ENCODE measurements around the gene GRPEL1. TPM values are rescaled to one million over a fixed set of nuclear protein-coding genes. Genes with fewer than 3 reads are reported as not detected.

The GRPEL1 gene
- polyA plus RNA-seq, 2 of the 4 experiments (the other 2 are of a cell fraction): 45.5 to 72.0 TPM

GRCh38 chr4:7108046-7108625, 40.3 kb upstream of the GRPEL1 start:
- no peak overlapping the region for H3K4me2 ChIP-seq
- no peak overlapping the region for H3K27ac ChIP-seq
- no peak for ATAC-seq
- peaks cover 6% of the 10 kb centered on the region for H3K4me1 ChIP-seq
- no peak for FAIRE-seq
- WGBS (ENCODE audit: missing lambda C conversion rate): 84% methylated on average over 23 of the region's 23 CpGs
- no peak overlapping the region for H3K4me3 ChIP-seq
- POLR2A ChIA-PET: no interaction called here
- CTCF ChIA-PET: interaction anchor here (1.8 kb wide), 1 partner anchor 26 kb away, joined by 7 read pairs; no protein-coding TSS in a partner anchor
- DNase-seq (ENCODE audit: low read depth in 1 of 2, low spot score in 1 of 2): no peak
- no peak for TF ChIP-seq ATOH8 (CRISPR knock-in tag; IDR thresholded peaks at IDR 0.05; ENCODE audit: low read depth)
- no peak for TF ChIP-seq EHF (CRISPR knock-in tag; IDR thresholded peaks at IDR 0.05)
- TF ChIP-seq HEYL (CRISPR knock-in tag; IDR thresholded peaks at IDR 0.05): no peak
- no peak for TF ChIP-seq MAFK (IDR thresholded peaks at IDR 0.05; ENCODE audit: partially characterized antibody)
- TF ChIP-seq NFE2L2 (conservative IDR thresholded peaks at IDR 0.05; ENCODE audit: low read length): no peak
- TF ChIP-seq POLR2A (IDR thresholded peaks at IDR 0.05; ENCODE audit: low read length): no peak
- TF ChIP-seq HES2 (IDR thresholded peaks at IDR 0.05): no peak
- no peaks in the 10 kb centered on the region for H3K9me3 ChIP-seq

- FAIRE-seq (no peak), DNase-seq (ENCODE audit: low read depth in 1 of 2, low spot score in 1 of 2) (no peak), ATAC-seq (no peak)
- ChIA-PET CTCF (interaction anchor here (1.8 kb wide), 1 partner anchor 25 kb away, joined by 7 read pairs; no protein-coding TSS in a partner anchor), POLR2A (no interaction called here)
- Histone ChIP-seq H3K4me1 (peaks cover 10% of the 10 kb centered on the region), H3K4me2 (no peak overlapping the region), H3K4me3 (no peak overlapping the region), H3K9me3 (no peaks in the 10 kb centered on the region), H3K27ac (no peak overlapping the region)
- 77% methylated on average over 9 of the region's 11 CpGs for WGBS (ENCODE audit: missing lambda C conversion rate)
- no peak for TF ChIP-seq MAZ (IDR thresholded peaks at IDR 0.05; ENCODE audit: borderline replicate concordance, low read depth, low read length)
- no peak for TF ChIP-seq HMGXB4 (CRISPR knock-in tag; IDR thresholded peaks at IDR 0.05; ENCODE audit: borderline replicate concordance)
- no peak for TF ChIP-seq HES2 (IDR thresholded peaks at IDR 0.05)
Observed at GRCh38 chr4:7107166-7107905, 39.5 kb upstream of the GRPEL1 start.

GRCh38 chr4:7105276-7105675, 37.4 kb upstream of the GRPEL1 start:
- FAIRE-seq (no peak), DNase-seq (ENCODE audit: low read depth in 1 of 2, low spot score in 1 of 2) (no peak), ATAC-seq (no peak)
- Histone ChIP-seq H3K4me2 (no peak overlapping the region), H3K4me3 (no peak overlapping the region), H3K27ac (no peak overlapping the region), H3K4me1 (peaks cover 16% of the 10 kb centered on the region), H3K9me3 (no peaks in the 10 kb centered on the region)
- CTCF ChIA-PET: no interaction called here
- TF ChIP-seq FOSB (CRISPR knock-in tag; IDR thresholded peaks at IDR 0.05) (no peak), HEYL (CRISPR knock-in tag; IDR thresholded peaks at IDR 0.05) (no peak), NPAS2 (CRISPR knock-in tag; IDR thresholded peaks at IDR 0.05; ENCODE audit: borderline replicate concordance) (no peak), NFE2L2 (conservative IDR thresholded peaks at IDR 0.05; ENCODE audit: low read length) (no peak), REST (IDR thresholded peaks at IDR 0.05) (no peak), CEBPB (IDR thresholded peaks at IDR 0.05) (no peak), ATOH8 (CRISPR knock-in tag; IDR thresholded peaks at IDR 0.05; ENCODE audit: low read depth) (no peak), POLR2A (IDR thresholded peaks at IDR 0.05; ENCODE audit: low read length) (no peak), EP300 (IDR thresholded peaks at IDR 0.05) (no peak), CBX8 (IDR thresholded peaks at IDR 0.05) (no peak), HMGXB4 (CRISPR knock-in tag; IDR thresholded peaks at IDR 0.05; ENCODE audit: borderline replicate concordance) (no peak), HDAC2 (IDR thresholded peaks at IDR 0.05) (no peak), HOXB5 (CRISPR knock-in tag; IDR thresholded peaks at IDR 0.05) (no peak)
- WGBS (ENCODE audit: missing lambda C conversion rate): 73% methylated on average over 8 of the region's 15 CpGs
- POLR2A ChIA-PET: no interaction called here

Measured in A549 (cell line).